HuH-7.5 (cell line): ENCODE results near the gene NKD2.
"Not testable (repeated sequence)": the region's sequence is repeated elsewhere in the genome, so short reads cannot be mapped to it uniquely, and the experiment has no call there.

Experiments
- DNase-seq: peaks from one replicate; pipeline ENCODE4 v3.0.0; 2011; ENCODE audit warnings: low spot score

NKD2 gene

GRCh38 chr5:1008451-1009358 lies at the start of gene NKD2:
NKD2 (plus strand) TSS chr5:1008802; CDS start chr5:1009058, 256 bp downstream.
- DNase-seq: peak; percentile 89

- no peak for DNase-seq
Measured at GRCh38 chr5:959581-960531, 48.7 kb upstream of the NKD2 start.

- no peak for DNase-seq
Measured at GRCh38 chr5:960551-960950, 48.1 kb upstream of the NKD2 start.

GRCh38 chr5:961002-961710 lies 47.4 kb upstream of the NKD2 start:
- no peak for DNase-seq

GRCh38 chr5:961711-962240 lies 46.8 kb upstream of the NKD2 start:
- DNase-seq: no peak

GRCh38 chr5:962386-962785 lies 46.2 kb upstream of the NKD2 start:
- no peak for DNase-seq

- no peak for DNase-seq
Measured at GRCh38 chr5:962801-963200, 45.8 kb upstream of the NKD2 start.

- DNase-seq: no peak
Measured at GRCh38 chr5:963310-963672, 45.3 kb upstream of the NKD2 start.

- no peak for DNase-seq
Measured at GRCh38 chr5:963673-964531, 44.7 kb upstream of the NKD2 start.

- DNase-seq: no peak
Measured at GRCh38 chr5:964821-965220, 43.8 kb upstream of the NKD2 start.

GRCh38 chr5:965604-966344 lies 42.8 kb upstream of the NKD2 start:
- no peak for DNase-seq

- no peak for DNase-seq
Measured at GRCh38 chr5:966345-966710, 42.3 kb upstream of the NKD2 start.

- no peak for DNase-seq
Measured at GRCh38 chr5:966941-967340, 41.7 kb upstream of the NKD2 start.

GRCh38 chr5:968881-969280 lies 39.7 kb upstream of the NKD2 start:
- no peak for DNase-seq

- no peak for DNase-seq
Measured at GRCh38 chr5:969408-969839, 39.2 kb upstream of the NKD2 start.

GRCh38 chr5:972575-972974 lies 36.0 kb upstream of the NKD2 start:
- DNase-seq: not testable (repeated sequence)

- DNase-seq: no peak
Measured at GRCh38 chr5:976849-977751, 31.5 kb upstream of the NKD2 start.

GRCh38 chr5:978054-978453 lies 30.5 kb upstream of the NKD2 start:
- DNase-seq: no peak

GRCh38 chr5:978693-979092 lies 29.9 kb upstream of the NKD2 start:
- DNase-seq: no peak
